ENCODE measurements around the gene ZYG11B.

The ZYG11B gene

DNA sequence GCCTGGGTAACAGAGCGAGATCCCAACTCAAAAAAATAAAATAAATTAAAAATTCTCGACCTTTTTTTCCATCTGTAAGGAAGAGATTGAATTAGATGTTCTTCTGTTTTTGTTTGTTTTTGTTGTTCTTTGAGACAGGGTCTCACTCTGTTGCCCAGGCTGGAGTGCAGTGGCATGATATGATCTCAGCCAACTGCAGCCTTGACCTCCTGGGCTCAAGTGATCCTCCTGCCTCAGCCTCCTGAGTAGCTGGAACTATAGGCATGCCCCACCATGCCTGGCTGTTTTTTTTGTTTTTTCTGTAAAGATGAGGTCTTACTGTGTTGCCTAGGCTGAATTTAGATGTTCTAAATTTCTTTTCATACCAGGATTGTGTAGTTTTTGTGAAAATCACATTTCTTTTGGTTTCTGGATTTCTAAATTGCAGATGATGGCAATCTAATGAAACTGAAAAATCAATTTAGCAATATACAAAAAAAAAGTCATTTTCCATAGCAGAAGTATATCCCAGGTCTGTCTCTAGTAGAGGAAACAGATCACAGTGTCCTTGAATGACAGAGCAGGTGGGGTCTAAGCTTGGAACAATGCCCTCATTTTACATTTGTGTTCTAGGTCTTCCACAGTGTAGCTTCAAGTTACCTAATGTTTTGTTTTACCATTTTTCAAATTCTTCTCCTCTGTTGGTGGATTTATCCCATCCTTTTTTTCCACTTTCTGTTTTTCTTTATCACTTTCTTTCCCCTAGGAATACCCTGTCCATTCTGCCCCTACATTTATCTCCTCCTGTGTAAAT lies 136.6 kb downstream of the ZYG11B start:
- TF ChIP-seq, protein P1, sequence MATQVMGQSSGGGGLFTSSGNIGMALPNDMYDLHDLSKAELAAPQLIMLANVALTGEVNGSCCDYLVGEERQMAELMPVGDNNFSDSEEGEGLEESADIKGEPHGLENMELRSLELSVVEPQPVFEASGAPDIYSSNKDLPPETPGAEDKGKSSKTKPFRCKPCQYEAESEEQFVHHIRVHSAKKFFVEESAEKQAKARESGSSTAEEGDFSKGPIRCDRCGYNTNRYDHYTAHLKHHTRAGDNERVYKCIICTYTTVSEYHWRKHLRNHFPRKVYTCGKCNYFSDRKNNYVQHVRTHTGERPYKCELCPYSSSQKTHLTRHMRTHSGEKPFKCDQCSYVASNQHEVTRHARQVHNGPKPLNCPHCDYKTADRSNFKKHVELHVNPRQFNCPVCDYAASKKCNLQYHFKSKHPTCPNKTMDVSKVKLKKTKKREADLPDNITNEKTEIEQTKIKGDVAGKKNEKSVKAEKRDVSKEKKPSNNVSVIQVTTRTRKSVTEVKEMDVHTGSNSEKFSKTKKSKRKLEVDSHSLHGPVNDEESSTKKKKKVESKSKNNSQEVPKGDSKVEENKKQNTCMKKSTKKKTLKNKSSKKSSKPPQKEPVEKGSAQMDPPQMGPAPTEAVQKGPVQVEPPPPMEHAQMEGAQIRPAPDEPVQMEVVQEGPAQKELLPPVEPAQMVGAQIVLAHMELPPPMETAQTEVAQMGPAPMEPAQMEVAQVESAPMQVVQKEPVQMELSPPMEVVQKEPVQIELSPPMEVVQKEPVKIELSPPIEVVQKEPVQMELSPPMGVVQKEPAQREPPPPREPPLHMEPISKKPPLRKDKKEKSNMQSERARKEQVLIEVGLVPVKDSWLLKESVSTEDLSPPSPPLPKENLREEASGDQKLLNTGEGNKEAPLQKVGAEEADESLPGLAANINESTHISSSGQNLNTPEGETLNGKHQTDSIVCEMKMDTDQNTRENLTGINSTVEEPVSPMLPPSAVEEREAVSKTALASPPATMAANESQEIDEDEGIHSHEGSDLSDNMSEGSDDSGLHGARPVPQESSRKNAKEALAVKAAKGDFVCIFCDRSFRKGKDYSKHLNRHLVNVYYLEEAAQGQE (IDR thresholded peaks at IDR 0.05; ENCODE audit: insufficient read depth in 1 of 2, low read depth in 2 of 2, low read length in 2 of 2), result no peak
- TF ChIP-seq POLR2AphosphoS5 (IDR thresholded peaks at IDR 0.05; ENCODE audit: low read depth, low read length) (no peak), TAF1 (IDR thresholded peaks at IDR 0.05; ENCODE audit: borderline replicate concordance, insufficient read depth, low read length) (no peak), FOXP2 (optimal IDR thresholded peaks at IDR 0.05; ENCODE audit: borderline replicate concordance, extremely low read depth, extremely low read length, insufficient read depth) (no peak), SIN3A (IDR thresholded peaks at IDR 0.05; ENCODE audit: borderline replicate concordance, insufficient read depth, low read length) (no peak)

DNA sequence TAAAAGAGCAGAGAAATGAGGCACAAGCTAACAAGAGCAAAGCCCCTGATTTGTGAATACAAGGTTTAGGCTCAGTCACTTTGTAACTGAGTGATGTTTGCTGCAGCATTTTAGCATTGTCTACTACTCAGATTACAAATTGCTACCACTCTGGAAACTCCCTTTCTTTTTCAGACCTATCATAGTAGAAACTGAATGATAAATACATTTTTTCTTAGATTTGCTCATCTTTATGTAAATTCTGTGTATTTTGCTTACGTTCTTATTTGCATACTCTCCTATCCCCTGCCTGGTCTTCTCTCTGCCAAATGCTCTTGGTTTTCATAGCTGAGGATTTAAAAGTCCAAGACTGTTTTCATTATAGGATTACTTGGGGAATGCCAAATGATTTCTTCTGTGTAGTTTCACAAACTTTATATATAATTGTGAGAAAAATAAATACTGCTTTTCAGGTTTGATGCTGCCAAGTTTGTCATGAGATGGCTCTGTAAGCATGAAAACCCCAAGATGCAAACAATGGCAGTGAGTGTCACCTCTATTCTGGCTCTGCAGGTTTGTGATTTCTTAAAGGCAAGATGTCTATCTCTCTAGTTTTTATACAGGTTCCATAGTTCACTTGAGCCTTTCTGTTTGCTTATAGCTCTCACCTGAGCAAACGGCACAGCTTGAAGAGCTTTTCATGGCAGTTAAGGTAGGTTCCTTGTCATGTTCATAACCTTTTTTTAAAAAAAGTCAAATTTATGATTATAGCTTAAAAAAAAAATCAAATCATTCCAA lies 141.0 kb downstream of the ZYG11B start:
- TF ChIP-seq TAF1 (IDR thresholded peaks at IDR 0.05; ENCODE audit: borderline replicate concordance, insufficient read depth, low read length) (no peak), POLR2AphosphoS5 (IDR thresholded peaks at IDR 0.05; ENCODE audit: low read depth, low read length) (no peak), FOXP2 (optimal IDR thresholded peaks at IDR 0.05; ENCODE audit: borderline replicate concordance, extremely low read depth, extremely low read length, insufficient read depth) (no peak), SIN3A (IDR thresholded peaks at IDR 0.05; ENCODE audit: borderline replicate concordance, insufficient read depth, low read length) (no peak)

DNA sequence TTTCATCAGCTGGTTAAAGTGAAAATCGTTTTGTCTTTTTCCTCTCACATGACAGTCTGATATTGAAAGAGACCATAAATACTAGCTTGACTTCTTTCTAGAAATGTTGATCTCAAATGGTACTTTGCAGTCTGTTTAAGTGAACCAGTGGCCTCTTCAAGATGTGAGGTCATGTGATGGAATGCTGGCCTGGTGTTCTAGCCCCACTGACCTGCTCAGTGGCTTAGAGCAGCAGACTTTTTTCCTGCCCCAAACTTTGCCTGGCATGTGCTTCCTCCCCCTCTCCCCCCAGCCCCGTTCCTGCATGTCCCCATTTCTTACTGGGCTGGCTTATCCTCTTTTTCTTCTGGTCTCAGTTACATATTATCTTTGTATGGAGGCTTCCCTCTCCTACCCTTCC lies 150.6 kb downstream of the ZYG11B start:
- TF ChIP-seq TAF1 (IDR thresholded peaks at IDR 0.05; ENCODE audit: borderline replicate concordance, insufficient read depth, low read length) (no peak), FOXP2 (optimal IDR thresholded peaks at IDR 0.05; ENCODE audit: borderline replicate concordance, extremely low read depth, extremely low read length, insufficient read depth) (no peak)

Data from PFSK-1 (cell line).